K562 (cell line): Measurements from ENCODE around the gene TINAGL1. TPM values are rescaled to one million over a fixed set of nuclear protein-coding genes. Genes with fewer than 3 reads are reported as not detected.

Experiments
- ATAC-seq: fragments of 200-7000 bp; cut with Tn5 transposase; 3 replicates; pipeline ENCODE4 v1.9.1; 2020; ENCODE audit warnings: moderate library complexity
- BruUV-seq: library from RNA; stranded (reverse); fragments of 400-500 nt; replicated peaks from 2 replicates; lab custom pipeline; 2021; lab: Mats Ljungman, UMichigan
- CTCF ChIA-PET: fragments of 300-600 bp; formaldehyde crosslinking; extraction: SDS; loops from one replicate; lab custom pipeline; 2021; ENCODE audit warnings: low intra/inter-chr PET ratio; lab: Yijun Ruan, JAX
- POLR2A ChIA-PET: fragments of 300-600, 350-650 bp; sonication (Branson Sonifier 250); formaldehyde crosslinking; extraction: SDS; loops from one replicate; lab custom pipeline; 2021; ENCODE audit warnings: antibody characterized with exemption, inconsistent platforms; lab: Yijun Ruan, JAX
- DNase-seq, 4 experiments: peaks; one replicate each; pipeline versions ENCODE4 v3.0.0 to v3.0.0-alpha.2; 2011 to 2018; ENCODE audit warnings: low spot score in 3 of 4, mixed read lengths in 3 of 4; ENCODE audit errors: extremely low read depth in 1 of 4
- FAIRE-seq: peaks from 2 replicates; lab custom pipeline; 2011; peaks lifted over from hg19 to GRCh38; lab: Jason Lieb, UNC
- H2AFZ ChIP-seq: 2 replicates; pipeline ENCODE4 v1.6.0; 2011; ENCODE audit warnings: low read depth, low read length, control low read depth, inconsistent platforms
- H3K27ac ChIP-seq: fragments of 200-600 bp; 3 replicates; pipeline ENCODE4 v1.8.0; 2011; ENCODE audit warnings: low read depth, mild to moderate bottlenecking, control low read depth, inconsistent platforms, low read length, moderate library complexity, mixed read lengths; ENCODE audit errors: extremely low read depth
- H3K27me3 ChIP-seq, 2 experiments: fragments of 300-600 bp in 1 of 2; 2 replicates in 1 of 2; 3 replicates in 1 of 2; pipeline versions ENCODE4 v1.6.0 to v1.8.0; 2011; ENCODE audit warnings: inconsistent platforms in 2 of 2, low read length in 2 of 2, mild to moderate bottlenecking in 1 of 2, mixed read lengths in 1 of 2, moderate library complexity in 1 of 2; ENCODE audit not compliant: control insufficient read depth in 2 of 2, insufficient read depth in 2 of 2
- H3K36me3 ChIP-seq: fragments of 300-600 bp; 3 replicates; pipeline ENCODE4 v1.8.0; 2011; ENCODE audit warnings: mild to moderate bottlenecking, low read length, inconsistent platforms; ENCODE audit not compliant: control insufficient read depth, insufficient read depth
- H3K4me1 ChIP-seq, 2 experiments: fragments of 200-600 bp in 1 of 2; replicated peaks in 1 of 2; 2 replicates in 1 of 2; 3 replicates in 1 of 2; pipeline versions ENCODE4 v1.5.1 to v1.8.0; 2011; ENCODE audit warnings: inconsistent platforms in 2 of 2, low read length in 2 of 2, mild to moderate bottlenecking in 1 of 2, mixed read lengths in 1 of 2, moderate library complexity in 1 of 2; ENCODE audit not compliant: control insufficient read depth in 2 of 2, insufficient read depth in 2 of 2
- H3K4me2 ChIP-seq: 2 replicates; pipeline ENCODE4 v1.6.1; 2011; ENCODE audit warnings: low read length, control low read depth, inconsistent platforms, mixed read lengths; ENCODE audit not compliant: insufficient read depth
- H3K4me3 ChIP-seq: fragments of 200-600 bp; sonication (generic), shearing (Covaris generic); 2 replicates; pipeline ENCODE4 v1.5.1; 2016; ENCODE audit warnings: control low read depth, inconsistent platforms
- H3K79me2 ChIP-seq: fragments of 200-600 bp; 3 replicates; pipeline ENCODE4 v1.8.0; 2011; ENCODE audit warnings: low read length, inconsistent platforms; ENCODE audit not compliant: control insufficient read depth, insufficient read depth
- H3K9ac ChIP-seq, 2 experiments: 2 replicates each; pipeline versions ENCODE4 v1.6.0 to v1.6.1; 2011; ENCODE audit warnings: low read depth in 2 of 2, low read length in 2 of 2, control low read depth in 1 of 2, inconsistent platforms in 1 of 2, mild to moderate bottlenecking in 1 of 2, mixed read lengths in 1 of 2; ENCODE audit not compliant: insufficient read depth in 1 of 2
- H3K9me1 ChIP-seq: one replicate; pipeline ENCODE4 v1.6.0; 2011; ENCODE audit warnings: inconsistent platforms, mild to moderate bottlenecking, low read length, moderate library complexity; ENCODE audit not compliant: control insufficient read depth, insufficient read depth
- H3K9me3 ChIP-seq: replicated peaks from 2 replicates; pipeline ENCODE4 v1.5.1; 2011; ENCODE audit warnings: low read depth, low read length, inconsistent platforms; ENCODE audit not compliant: control insufficient read depth, insufficient read depth
- H4K20me1 ChIP-seq: replicated peaks from 2 replicates; pipeline ENCODE4 v1.6.1; 2011; ENCODE audit warnings: low read length, inconsistent platforms, mixed read lengths; ENCODE audit not compliant: control insufficient read depth, insufficient read depth
- CBFA2T2 ChIP-seq: fragments of 450-650 bp; conservative IDR thresholded peaks from 2 replicates; pipeline ENCODE4 v1.6.1; 2017; ENCODE audit warnings: mild to moderate bottlenecking
- ELK3 ChIP-seq: fragments of 450-650 bp; formaldehyde crosslinking; IDR thresholded peaks from 2 replicates; pipeline ENCODE4 v1.4.0; 2020; ENCODE audit warnings: mild to moderate bottlenecking
- MCM2 ChIP-seq: fragments of 450-650 bp; IDR thresholded peaks from 2 replicates; pipeline ENCODE4 v1.6.1; 2017; ENCODE audit warnings: low read depth, mild to moderate bottlenecking
- NCOR1 ChIP-seq: fragments of 450-650 bp; IDR thresholded peaks from 2 replicates; pipeline ENCODE4 v1.6.1; 2016; ENCODE audit warnings: mild to moderate bottlenecking, moderate library complexity
- NR2C2 ChIP-seq, 2 experiments: fragments of 200-800 bp in 1 of 2; sonication (Bioruptor generic) in 1 of 2; sonication (generic) in 1 of 2; formaldehyde crosslinking in 1 of 2; IDR thresholded peaks; 2 replicates each; pipeline versions ENCODE4 v1.6.1 to v1.8.0; 2016 to 2022; ENCODE audit warnings: mild to moderate bottlenecking in 1 of 2, missing compliant biosample characterization in 1 of 2, missing genetic modification characterization in 1 of 2, missing genetic modification reagents in 1 of 2
- PML ChIP-seq: IDR thresholded peaks from 2 replicates; pipeline ENCODE4 v1.6.1; 2012; ENCODE audit warnings: low read length, inconsistent platforms
- RBBP5 ChIP-seq: fragments of 200-600 bp; sonication (generic); IDR thresholded peaks from 2 replicates; pipeline ENCODE4 v1.6.1; 2012; ENCODE audit warnings: borderline replicate concordance, mild to moderate bottlenecking, low read length, control low read depth, inconsistent platforms; ENCODE audit not compliant: insufficient read depth, poor library complexity, severe bottlenecking
- RBM15 ChIP-seq: fragments of 200-400 bp; formaldehyde crosslinking; IDR thresholded peaks from 2 replicates; pipeline ENCODE4 v1.6.1; 2018; ENCODE audit warnings: mild to moderate bottlenecking, low read length, moderate library complexity; ENCODE audit not compliant: insufficient read depth
- RBM39 ChIP-seq: fragments of 200-400 bp; formaldehyde crosslinking; optimal IDR thresholded peaks from 2 replicates; pipeline ENCODE3; 2018; ENCODE audit warnings: low read depth, low read length
- RFX1 ChIP-seq: fragments of 450-650 bp; IDR thresholded peaks from 2 replicates; pipeline ENCODE4 v1.6.1; 2016; ENCODE audit warnings: mild to moderate bottlenecking, moderate library complexity
- SPI1 ChIP-seq: IDR thresholded peaks from 2 replicates; pipeline ENCODE4 v1.6.1; 2011; ENCODE audit warnings: low read depth, low read length, control low read depth, borderline replicate concordance
- THRB ChIP-seq: fragments of 450-650 bp; formaldehyde crosslinking; conservative IDR thresholded peaks from 2 replicates; pipeline ENCODE4 v1.4.0; 2022; ENCODE audit warnings: mild to moderate bottlenecking, missing genetic modification characterization
- ZBTB33 ChIP-seq: sonication (generic); formaldehyde crosslinking; IDR thresholded peaks from 2 replicates; pipeline ENCODE4 v1.8.1; 2023; ENCODE audit warnings: mild to moderate bottlenecking, missing genetic modification reagents
- ZNF551 ChIP-seq: fragments of 250-450 bp; sonication (Bioruptor Pico); IDR thresholded peaks from 2 replicates; pipeline ENCODE4 v1.5.0; 2021; ENCODE audit warnings: mild to moderate bottlenecking, moderate library complexity
- WGBS: fragments of 100-300 bp; shearing (Covaris generic); methylation state at CpG from one replicate; pipeline ENCODE4 v1.1.6; 2016; ENCODE audit warnings: low coverage, mixed read lengths; ENCODE audit not compliant: insufficient coverage; ENCODE audit errors: missing lambda C conversion rate; 5-methylcytosine and 5-hydroxymethylcytosine counted together
- in situ Hi-C: fragments of 300-500 bp; cut with MboI; formaldehyde crosslinking; loops from 4 replicates; pipeline ENCODE4 v1.15.0; 2018; ENCODE audit warnings: inconsistent platforms, mixed read lengths
- intact Hi-C: fragments of 100-400 bp; cut with micrococcal nuclease; formaldehyde crosslinking; loops from 2 replicates; pipeline ENCODE4 v1.14.2; 2022
- polyA plus RNA-seq, 8 experiments: library from polyadenylated mRNA; depleted of rRNA in 4 of 8; stranded (reverse) in 5 of 8; unstranded in 3 of 8; fragments of >200 nt; fragmentation: Nextera tagmentation in 2 of 8; fragmentation: Illumina TruSeq in 1 of 8; extraction: Ambion mirVana in 2 of 8; extraction: Trizol in 1 of 8; gene quantifications; 2 replicates each; pipeline versions ENCODE4 v1.2.1 to v1.2.3, GENCODE V29; 2011 to 2014; ENCODE audit warnings: inconsistent platforms in 1 of 8, missing spikeins in 1 of 8
- total RNA-seq, 7 experiments: library from RNA; depleted of rRNA in 6 of 7; stranded (reverse); fragments of >200 nt in 6 of 7; fragmentation: Illumina TruSeq in 2 of 7; extraction: Trizol in 2 of 7; gene quantifications; 2 replicates each; pipeline versions ENCODE4 v1.2.1 to v1.2.3, GENCODE V29; 2011 to 2021; ENCODE audit warnings: low replicate concordance in 1 of 7
- TF ChIP-seq, protein P1 (sequence below): fragments of 250-450 bp; sonication (Bioruptor Pico); IDR thresholded peaks from 2 replicates; pipeline ENCODE4 v1.8.0; 2022; ENCODE audit warnings: moderate library complexity, mild to moderate bottlenecking, inconsistent platforms

TINAGL1 gene
- total and polyA plus RNA-seq, 9 of the 15 experiments (the other 6 are each of a cell fraction or from before 2014, with no cell fraction given) = 0.04 to 1.2 (median 0.07) TPM; not detected in 4

DNA sequence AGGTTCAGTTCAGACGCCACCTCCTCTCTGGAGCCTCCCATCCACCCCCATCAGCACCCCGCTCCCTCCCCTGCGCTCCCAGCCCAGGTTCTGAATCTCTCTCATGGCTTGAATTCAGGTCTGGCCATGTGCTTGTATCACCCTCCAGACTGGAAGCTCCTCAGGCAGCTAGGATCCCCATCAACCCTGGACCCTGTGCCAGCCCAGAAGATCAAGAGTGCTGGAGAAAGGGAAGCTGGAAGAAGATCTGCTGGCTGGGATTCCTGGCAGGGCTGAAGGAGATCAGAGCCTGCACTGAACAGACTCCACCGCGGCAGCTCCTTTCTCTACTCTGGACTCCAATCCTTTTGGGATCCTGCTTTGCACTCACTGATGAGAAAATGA lies 11.7 kb upstream of the TINAGL1 start:
- BruUV-seq = no TSS peak
- Histone ChIP-seq H3K4me2 (no peak overlapping the region), H3K27ac (no peak overlapping the region), H3K9me3 (no peaks in the 10 kb centered on the region)
- POLR2A ChIA-PET = interaction anchor here (0.7 kb wide), 1 partner anchor 223 kb away, joined by 3 read pairs; no protein-coding TSS in a partner anchor
- TF ChIP-seq MCM2 = no peak
- no peak for TF ChIP-seq PML
- no peak for TF ChIP-seq RBM15
- TF ChIP-seq RBM39 = no peak
- TF ChIP-seq ZNF551 (CRISPR knock-in tag) = no peak
- no peak for TF ChIP-seq NR2C2 (CRISPR knock-in tag; IDR thresholded peaks at IDR 0.05)
- TF ChIP-seq NR2C2 (tag; IDR thresholded peaks at IDR 0.05) = no peak
- no peak for TF ChIP-seq THRB (CRISPR knock-in tag)
- TF ChIP-seq, protein P1, sequence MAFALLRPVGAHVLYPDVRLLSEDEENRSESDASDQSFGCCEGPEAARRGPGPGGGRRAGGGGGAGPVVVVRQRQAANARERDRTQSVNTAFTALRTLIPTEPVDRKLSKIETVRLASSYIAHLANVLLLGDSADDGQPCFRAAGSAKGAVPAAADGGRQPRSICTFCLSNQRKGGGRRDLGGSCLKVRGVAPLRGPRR (CRISPR knock-in tag) = no peak
- TF ChIP-seq SPI1 = no peak
- no peak for TF ChIP-seq RBBP5
- no peak for TF ChIP-seq ZBTB33 (CRISPR knock-in tag)
- no peak for TF ChIP-seq RFX1
- TF ChIP-seq CBFA2T2 = no peak
- TF ChIP-seq ELK3 (CRISPR knock-in tag) = no peak
- TF ChIP-seq NCOR1 = no peak
- TF ChIP-seq, all 486 proteins: peak for 0
- intact Hi-C loops = loop anchor here (1.0 to 10.0 kb wide), 4 partner anchors 30 to 220 kb away; no protein-coding TSS in a partner anchor
- CTCF ChIA-PET = interaction anchor here (0.7 to 2.5 kb wide), 6 partner anchors 10 to 225 kb away, joined by 3 to 25 read pairs (median 5); no protein-coding TSS in a partner anchor
- Histone ChIP-seq H2AFZ (no peak overlapping the region), H4K20me1 (peaks cover 9% of the 10 kb centered on the region; the same call in 1 of the 2 replicates), H3K4me3 (no peak overlapping the region), H3K4me1 (no peaks in the 10 kb centered on the region), H3K79me2 (no peaks in the 10 kb centered on the region), H3K27me3 (peaks cover 14 to 45% of the 10 kb centered on the region in 2 experiments), H3K9ac (no peak overlapping the region), H3K36me3 (no peaks in the 10 kb centered on the region), H3K9me1 (no peaks in the 10 kb centered on the region)
- DNase-seq = peak in 1 of 4 experiments; percentile 4
- no peak for FAIRE-seq
- no peak; the same call in 2 of the 3 replicates for ATAC-seq
- in situ Hi-C loops = loop anchor here (25.0 kb wide), 1 partner anchor 377 kb away; no protein-coding TSS in a partner anchor
- WGBS = 6% methylated on average over 5 of the region's 5 CpGs
